ENCODE data around the gene PADI6. TPM values are rescaled to one million over a fixed set of nuclear protein-coding genes. Genes with fewer than 3 reads are reported as not detected.

Gene PADI6
- polyA plus RNA-seq, 2 donors, result not detected

GRCh38 chr1:17438318-17439249, 66.6 kb downstream of the PADI6 start:
- Histone ChIP-seq H3K4me1 (ENCODE audit: control insufficient read depth in 2 of 2, insufficient read depth in 2 of 2, low read length in 1 of 2) (peaks cover 0 to 8% of the 10 kb centered on the region in 2 donors), H3K27me3 (ENCODE audit: control insufficient read depth in 1 of 2, insufficient read depth in 2 of 2, low read length in 2 of 2) (no peaks in the 10 kb centered on the region), H3K4me3 (ENCODE audit: low read depth in 1 of 2, low read length in 2 of 2) (peak overlapping the region; percentile 78 to 88), H3K27ac (ENCODE audit: low read depth in 2 of 2, low read length in 1 of 2) (peak overlapping the region; percentile 78 to 89), H3K9me3 (ENCODE audit: control insufficient read depth in 2 of 2, insufficient read depth in 1 of 2, low read depth in 1 of 2, low read length in 1 of 2) (no peaks in the 10 kb centered on the region), H3K36me3 (ENCODE audit: control insufficient read depth in 2 of 2, insufficient read depth in 2 of 2, low read length in 1 of 2) (no peaks in the 10 kb centered on the region)
- 0 to 1% methylated on average over 64 to 78 of the region's 78 CpGs for WGBS, 2 donors

- peaks cover 0 to 10% of the 10 kb centered on the region in 2 donors for H3K4me1 ChIP-seq (ENCODE audit: control insufficient read depth in 2 of 2, insufficient read depth in 2 of 2, low read length in 1 of 2)
Measured at GRCh38 chr1:17439250-17440073, 67.5 kb downstream of the PADI6 start, which contains the start of gene RCC2. TSS of gene RCC2 (minus strand) at chr1:17439677. CDS start at chr1:17438514, 1,163 bp downstream.

GRCh38 chr1:17440074-17440826, 68.3 kb downstream of the PADI6 start:
- 35 to 55% methylated on average over 16 to 18 of the region's 18 CpGs for WGBS, 2 donors
- Histone ChIP-seq H3K4me1 (ENCODE audit: control insufficient read depth in 2 of 2, insufficient read depth in 2 of 2, low read length in 1 of 2) (peaks cover 0 to 10% of the 10 kb centered on the region in 2 donors), H3K9me3 (ENCODE audit: control insufficient read depth in 2 of 2, insufficient read depth in 1 of 2, low read depth in 1 of 2, low read length in 1 of 2) (no peaks in the 10 kb centered on the region), H3K36me3 (ENCODE audit: control insufficient read depth in 2 of 2, insufficient read depth in 2 of 2, low read length in 1 of 2) (no peaks in the 10 kb centered on the region), H3K27ac (ENCODE audit: low read depth in 2 of 2, low read length in 1 of 2) (peak overlapping the region; percentile 78 to 93), H3K4me3 (ENCODE audit: low read depth in 1 of 2, low read length in 2 of 2) (peak overlapping the region; percentile 49 to 88), H3K27me3 (ENCODE audit: control insufficient read depth in 1 of 2, insufficient read depth in 2 of 2, low read length in 2 of 2) (no peaks in the 10 kb centered on the region)

More at GRCh38 chr1:17439250-17440073, 67.5 kb downstream of the PADI6 start, which contains the start of gene RCC2:
- H3K27me3 ChIP-seq (ENCODE audit: control insufficient read depth in 1 of 2, insufficient read depth in 2 of 2, low read length in 2 of 2), result no peaks in the 10 kb centered on the region
- H3K36me3 ChIP-seq (ENCODE audit: control insufficient read depth in 2 of 2, insufficient read depth in 2 of 2, low read length in 1 of 2), result no peaks in the 10 kb centered on the region
- H3K9me3 ChIP-seq (ENCODE audit: control insufficient read depth in 2 of 2, insufficient read depth in 1 of 2, low read depth in 1 of 2, low read length in 1 of 2), result no peaks in the 10 kb centered on the region
- H3K4me3 ChIP-seq (ENCODE audit: low read depth in 1 of 2, low read length in 2 of 2), result peak within 1 kb of the TSS; percentile 78 to 88
- 0% methylated on average over 55 to 75 of the region's 75 CpGs for WGBS, 2 donors
- peak within 1 kb of the TSS; percentile 78 to 93 for H3K27ac ChIP-seq (ENCODE audit: low read depth in 2 of 2, low read length in 1 of 2)

- no peaks in the 10 kb centered on the region for H3K36me3 ChIP-seq (ENCODE audit: control insufficient read depth in 2 of 2, insufficient read depth in 2 of 2, low read length in 1 of 2)
- H3K4me1 ChIP-seq (ENCODE audit: control insufficient read depth in 2 of 2, insufficient read depth in 2 of 2, low read length in 1 of 2), result peaks cover 0 to 10% of the 10 kb centered on the region in 2 donors
- H3K9me3 ChIP-seq (ENCODE audit: control insufficient read depth in 2 of 2, insufficient read depth in 1 of 2, low read depth in 1 of 2, low read length in 1 of 2), result no peaks in the 10 kb centered on the region
- no peaks in the 10 kb centered on the region for H3K27me3 ChIP-seq (ENCODE audit: control insufficient read depth in 1 of 2, insufficient read depth in 2 of 2, low read length in 2 of 2)
- peak overlapping the region; percentile 49 to 88 for H3K4me3 ChIP-seq (ENCODE audit: low read depth in 1 of 2, low read length in 2 of 2)
- peak overlapping the region; percentile 78 to 93 for H3K27ac ChIP-seq (ENCODE audit: low read depth in 2 of 2, low read length in 1 of 2)
- 47 to 59% methylated on average over 6 of the region's 6 CpGs for WGBS, 2 donors
Measured at GRCh38 chr1:17440827-17441168, 68.8 kb downstream of the PADI6 start.

GRCh38 chr1:17441265-17441992, 69.4 kb downstream of the PADI6 start:
- Histone ChIP-seq H3K9me3 (ENCODE audit: control insufficient read depth in 2 of 2, insufficient read depth in 1 of 2, low read depth in 1 of 2, low read length in 1 of 2) (no peaks in the 10 kb centered on the region), H3K27ac (ENCODE audit: low read depth in 2 of 2, low read length in 1 of 2) (peak overlapping the region; percentile 78 to 96), H3K4me3 (ENCODE audit: low read depth in 1 of 2, low read length in 2 of 2) (peak overlapping the region in 1 of 2 donors; percentile 88), H3K36me3 (ENCODE audit: control insufficient read depth in 2 of 2, insufficient read depth in 2 of 2, low read length in 1 of 2) (no peaks in the 10 kb centered on the region), H3K27me3 (ENCODE audit: control insufficient read depth in 1 of 2, insufficient read depth in 2 of 2, low read length in 2 of 2) (no peaks in the 10 kb centered on the region), H3K4me1 (ENCODE audit: control insufficient read depth in 2 of 2, insufficient read depth in 2 of 2, low read length in 1 of 2) (peaks cover 0 to 8% of the 10 kb centered on the region in 2 donors)
- WGBS, 2 donors, result 36 to 40% methylated on average over 10 of the region's 10 CpGs

- Histone ChIP-seq H3K4me3 (ENCODE audit: low read depth in 1 of 2, low read length in 2 of 2) (no peak overlapping the region), H3K27me3 (ENCODE audit: control insufficient read depth in 1 of 2, insufficient read depth in 2 of 2, low read length in 2 of 2) (no peaks in the 10 kb centered on the region), H3K36me3 (ENCODE audit: control insufficient read depth in 2 of 2, insufficient read depth in 2 of 2, low read length in 1 of 2) (no peaks in the 10 kb centered on the region), H3K4me1 (ENCODE audit: control insufficient read depth in 2 of 2, insufficient read depth in 2 of 2, low read length in 1 of 2) (peaks cover 0 to 2% of the 10 kb centered on the region in 2 donors), H3K9me3 (ENCODE audit: control insufficient read depth in 2 of 2, insufficient read depth in 1 of 2, low read depth in 1 of 2, low read length in 1 of 2) (no peaks in the 10 kb centered on the region), H3K27ac (ENCODE audit: low read depth in 2 of 2, low read length in 1 of 2) (peak overlapping the region; percentile 78 to 94)
- 69 to 79% methylated on average over 4 of the region's 4 CpGs for WGBS, 2 donors
Measured at GRCh38 chr1:17441993-17442357, 70.0 kb downstream of the PADI6 start.

GRCh38 chr1:17442841-17443240, 70.8 kb downstream of the PADI6 start:
- peaks cover 0 to 2% of the 10 kb centered on the region in 2 donors for H3K4me1 ChIP-seq (ENCODE audit: control insufficient read depth in 2 of 2, insufficient read depth in 2 of 2, low read length in 1 of 2)
- WGBS, 2 donors, result 71 to 72% methylated on average over 6 of the region's 6 CpGs
- peak overlapping the region; percentile 78 to 94 for H3K27ac ChIP-seq (ENCODE audit: low read depth in 2 of 2, low read length in 1 of 2)
- H3K27me3 ChIP-seq (ENCODE audit: control insufficient read depth in 1 of 2, insufficient read depth in 2 of 2, low read length in 2 of 2), result no peaks in the 10 kb centered on the region
- H3K4me3 ChIP-seq (ENCODE audit: low read depth in 1 of 2, low read length in 2 of 2), result no peak overlapping the region
- H3K36me3 ChIP-seq (ENCODE audit: control insufficient read depth in 2 of 2, insufficient read depth in 2 of 2, low read length in 1 of 2), result no peaks in the 10 kb centered on the region
- no peaks in the 10 kb centered on the region for H3K9me3 ChIP-seq (ENCODE audit: control insufficient read depth in 2 of 2, insufficient read depth in 1 of 2, low read depth in 1 of 2, low read length in 1 of 2)

GRCh38 chr1:17447501-17447992, 75.6 kb downstream of the PADI6 start:
- peak overlapping the region in 1 of 2 donors; percentile 40 for H3K27ac ChIP-seq (ENCODE audit: low read depth in 2 of 2, low read length in 1 of 2)
- H3K36me3 ChIP-seq (ENCODE audit: control insufficient read depth in 2 of 2, insufficient read depth in 2 of 2, low read length in 1 of 2), result no peaks in the 10 kb centered on the region
- 79 to 84% methylated on average over 12 of the region's 12 CpGs for WGBS, 2 donors
- no peak overlapping the region for H3K4me3 ChIP-seq (ENCODE audit: low read depth in 1 of 2, low read length in 2 of 2)
- H3K27me3 ChIP-seq (ENCODE audit: control insufficient read depth in 1 of 2, insufficient read depth in 2 of 2, low read length in 2 of 2), result no peaks in the 10 kb centered on the region
- H3K9me3 ChIP-seq (ENCODE audit: control insufficient read depth in 2 of 2, insufficient read depth in 1 of 2, low read depth in 1 of 2, low read length in 1 of 2), result no peaks in the 10 kb centered on the region
- peaks cover 0 to 2% of the 10 kb centered on the region in 2 donors for H3K4me1 ChIP-seq (ENCODE audit: control insufficient read depth in 2 of 2, insufficient read depth in 2 of 2, low read length in 1 of 2)

Measured in esophagus (tissue), 2 donors.